ENCODE data around the gene LPP.

DNA sequence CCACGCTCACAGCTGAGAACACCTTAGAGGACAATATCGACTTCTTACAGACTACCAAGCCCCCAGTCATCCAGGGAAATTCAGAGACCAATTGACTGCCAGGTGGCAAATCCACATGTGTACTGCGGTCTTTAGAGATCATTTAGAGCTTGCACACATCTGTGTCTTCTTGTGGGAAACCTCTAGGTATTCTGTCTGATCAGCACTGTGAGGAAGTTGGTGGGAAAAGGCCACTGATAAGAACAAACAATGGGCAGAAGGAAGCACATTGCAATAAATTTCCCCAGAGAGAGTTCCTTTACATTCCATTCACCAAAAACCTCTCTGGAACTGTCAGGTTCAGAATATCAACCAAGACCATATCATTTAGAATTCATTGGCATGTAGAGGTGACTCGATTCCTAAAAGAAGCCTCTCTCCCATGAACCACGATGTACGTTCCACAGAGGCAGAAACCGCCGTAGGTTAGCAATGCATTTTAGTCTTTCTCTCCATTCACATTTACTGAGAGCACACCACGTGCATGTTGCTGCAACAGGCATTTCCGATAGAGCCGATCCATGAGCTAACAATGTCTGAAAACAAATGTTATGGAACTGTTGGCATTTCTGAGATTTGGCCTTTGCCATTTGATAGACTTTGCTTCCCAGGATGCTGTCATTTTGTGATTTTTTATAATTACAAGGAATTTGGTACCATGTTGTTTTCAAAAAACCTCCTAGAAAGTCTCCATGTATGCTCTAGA, 730.5 kb downstream of the LPP start:
- TF ChIP-seq EP300 (IDR thresholded peaks at IDR 0.05) = no peak
- TF ChIP-seq CTCF (IDR thresholded peaks at IDR 0.05) = no peak

Data from ovary (tissue), 3 donors.